GM19025 (cell line): ENCODE measurements around the gene AP3S2.
"Not testable (repeated sequence)": the region's sequence is repeated elsewhere in the genome, so short reads cannot be mapped to it uniquely, and the experiment has no call there.

Experiments
- ATAC-seq: cut with Tn5 transposase; IDR thresholded peaks from one replicate; pipeline ENCODE4 v1.9.1; 2021; ENCODE audit warnings: mild to moderate bottlenecking, low read depth, moderate library complexity; ENCODE audit not compliant: unreplicated experiment

The AP3S2 gene

DNA sequence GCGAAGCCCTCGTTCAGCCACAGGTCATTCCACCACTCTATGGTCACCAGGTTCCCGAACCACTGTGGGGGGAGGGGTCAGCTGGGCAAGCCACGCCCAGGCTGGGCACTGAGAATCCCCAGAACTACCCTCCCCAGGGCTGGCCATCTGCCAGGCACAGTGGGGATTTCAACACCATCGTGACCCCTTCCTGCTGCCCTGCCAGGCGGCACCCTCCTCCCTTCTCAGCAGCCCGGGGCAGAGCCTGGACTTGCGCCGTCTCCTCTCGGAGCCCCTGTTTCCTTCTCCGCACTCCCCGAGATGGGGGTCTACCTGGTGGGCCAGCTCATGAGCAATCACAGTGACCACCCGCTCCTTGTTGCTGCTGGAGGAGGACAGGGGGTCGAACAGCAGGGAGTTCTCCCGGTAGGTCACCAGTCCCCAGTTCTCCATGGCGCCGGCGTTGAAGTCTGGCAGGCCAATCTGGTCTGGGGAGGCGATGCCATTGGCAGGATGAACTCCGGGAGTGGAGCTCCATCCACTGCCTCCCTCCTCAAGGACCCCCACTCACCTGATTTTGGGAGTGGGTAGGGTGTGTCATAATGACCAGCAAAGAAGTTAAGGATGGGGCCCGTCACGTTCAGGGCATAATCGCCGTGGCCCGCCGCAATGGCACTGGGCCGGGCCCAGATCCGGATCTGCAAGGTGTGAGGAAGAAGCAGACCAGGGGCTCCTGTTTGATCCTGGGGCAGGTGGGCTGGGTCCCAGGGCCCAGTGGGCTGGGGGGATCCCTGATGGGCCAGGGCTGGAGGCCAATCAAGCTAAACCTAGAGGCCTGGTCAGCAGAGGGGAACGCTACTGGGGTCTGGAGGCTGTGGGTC, 89.6 kb downstream of the AP3S2 start:
- no peak for ATAC-seq

DNA sequence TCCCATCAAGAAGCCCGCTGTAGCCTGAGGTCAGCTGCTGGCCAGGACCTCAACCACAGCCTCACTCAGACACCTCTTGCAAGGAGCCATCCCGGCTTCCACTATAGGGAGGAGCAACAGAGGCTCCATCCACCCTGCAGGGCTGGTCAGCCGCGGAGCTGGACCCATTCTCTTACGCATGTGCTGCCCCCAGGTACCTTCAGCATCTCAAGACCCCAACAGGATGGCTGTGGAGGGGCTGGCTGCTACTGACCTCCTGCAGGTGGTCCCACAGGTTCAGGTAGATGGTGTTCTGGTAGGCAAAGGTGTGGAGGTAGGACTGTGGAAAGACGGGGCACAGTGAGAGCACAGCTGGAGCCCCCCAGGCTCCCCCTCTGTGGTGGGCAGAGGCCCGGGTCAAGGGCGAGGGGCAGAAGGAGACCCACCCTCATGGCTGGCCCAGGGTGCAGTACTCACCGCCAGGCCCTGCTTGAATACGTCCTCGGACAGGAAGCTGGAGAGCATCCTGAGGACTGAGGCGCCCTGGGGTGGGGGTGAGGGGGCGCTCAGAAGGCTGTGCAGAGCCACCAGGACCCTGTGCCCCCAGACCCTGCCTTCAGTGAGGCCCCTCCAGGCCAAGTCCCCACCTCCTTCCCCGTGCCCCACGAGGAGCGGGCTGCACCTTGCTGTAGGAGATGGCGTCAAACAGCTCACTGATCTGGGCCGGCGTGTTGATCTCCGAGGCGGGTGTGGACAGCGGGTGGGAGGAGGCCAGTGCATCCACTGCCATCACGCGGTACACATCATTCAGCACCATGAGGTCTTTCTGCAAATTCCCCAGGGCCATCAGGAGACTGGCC, 90.6 kb downstream of the AP3S2 start:
- no peak for ATAC-seq

- no peak for ATAC-seq
These were observed 91.4 kb downstream of the AP3S2 start for GRCh38 chr15:89802231-89802928.

- no peak for ATAC-seq
These were observed 92.2 kb downstream of the AP3S2 start for GRCh38 chr15:89801471-89802195.

GRCh38 chr15:89799918-89800498, 93.8 kb downstream of the AP3S2 start:
- ATAC-seq, result no peak

DNA sequence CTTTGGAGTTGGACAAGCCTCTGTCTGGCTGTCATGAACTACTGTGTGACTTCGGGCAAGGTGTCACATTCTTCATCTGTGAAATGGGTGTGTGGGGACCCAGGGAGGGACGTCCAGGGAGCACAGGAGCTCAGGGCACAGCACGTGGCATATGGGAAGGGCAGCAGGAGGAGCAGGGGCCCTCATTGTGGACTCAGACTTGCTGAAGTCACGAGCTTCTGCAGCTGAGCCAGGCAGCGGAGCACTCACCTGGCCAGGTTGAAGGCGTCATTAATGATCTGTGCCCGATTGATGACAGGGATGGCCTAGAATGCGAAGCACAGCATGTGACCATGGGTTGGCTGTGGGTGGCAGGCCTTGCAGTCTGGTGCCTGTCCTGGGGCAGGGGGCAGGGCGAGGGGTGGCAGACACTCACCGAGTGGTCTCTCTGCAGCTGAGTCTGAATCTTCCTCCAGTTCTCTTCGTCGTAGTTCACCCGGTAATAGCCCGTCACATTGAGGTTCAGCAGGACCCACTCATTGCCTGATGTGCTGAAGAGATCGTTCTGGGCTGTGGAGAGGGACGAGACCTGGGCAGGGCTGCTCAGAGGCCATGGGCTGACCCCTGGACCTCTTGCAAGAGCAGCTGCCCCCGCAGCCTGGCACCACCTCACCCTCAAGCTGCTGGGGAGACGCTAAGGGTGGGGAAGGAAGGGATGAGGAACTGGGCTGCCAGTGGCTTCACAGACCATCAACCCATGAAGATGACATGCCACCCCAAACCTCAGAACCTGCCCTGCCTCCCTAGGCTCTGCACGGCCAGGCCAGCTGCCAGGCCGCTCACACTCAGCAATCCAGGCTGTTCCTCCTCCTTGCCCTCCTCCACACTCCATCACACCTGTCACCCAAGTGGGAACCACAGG, 94.5 kb downstream of the AP3S2 start:
- no peak for ATAC-seq

DNA sequence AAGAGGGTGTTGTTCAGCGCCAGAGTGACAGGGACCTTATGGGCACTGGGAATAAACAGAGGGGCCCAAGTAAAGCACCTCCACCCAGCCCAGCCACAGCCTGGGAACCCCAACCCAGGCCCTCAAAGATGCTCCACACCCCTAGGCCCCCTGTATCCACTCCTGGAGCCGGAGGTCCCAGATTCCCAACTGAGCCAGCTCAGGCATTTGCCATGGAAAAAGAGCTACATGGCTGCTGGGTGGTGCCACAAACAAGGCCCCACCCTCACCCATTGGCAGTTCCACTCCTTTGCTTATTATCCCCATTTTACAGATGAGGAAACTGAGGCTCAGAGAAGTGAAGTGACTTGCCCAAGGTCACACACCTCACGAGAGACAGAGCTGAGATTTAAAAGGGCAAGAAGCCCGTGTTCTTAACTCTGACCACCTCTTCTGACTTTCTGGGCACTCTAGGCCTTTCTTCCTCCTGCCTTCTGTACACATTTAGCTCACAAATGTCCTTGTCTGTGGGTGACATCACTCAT, 96.1 kb downstream of the AP3S2 start:
- ATAC-seq, result no peak

- ATAC-seq, result no peak
These were observed 97.8 kb downstream of the AP3S2 start for GRCh38 chr15:89795996-89796395.

DNA sequence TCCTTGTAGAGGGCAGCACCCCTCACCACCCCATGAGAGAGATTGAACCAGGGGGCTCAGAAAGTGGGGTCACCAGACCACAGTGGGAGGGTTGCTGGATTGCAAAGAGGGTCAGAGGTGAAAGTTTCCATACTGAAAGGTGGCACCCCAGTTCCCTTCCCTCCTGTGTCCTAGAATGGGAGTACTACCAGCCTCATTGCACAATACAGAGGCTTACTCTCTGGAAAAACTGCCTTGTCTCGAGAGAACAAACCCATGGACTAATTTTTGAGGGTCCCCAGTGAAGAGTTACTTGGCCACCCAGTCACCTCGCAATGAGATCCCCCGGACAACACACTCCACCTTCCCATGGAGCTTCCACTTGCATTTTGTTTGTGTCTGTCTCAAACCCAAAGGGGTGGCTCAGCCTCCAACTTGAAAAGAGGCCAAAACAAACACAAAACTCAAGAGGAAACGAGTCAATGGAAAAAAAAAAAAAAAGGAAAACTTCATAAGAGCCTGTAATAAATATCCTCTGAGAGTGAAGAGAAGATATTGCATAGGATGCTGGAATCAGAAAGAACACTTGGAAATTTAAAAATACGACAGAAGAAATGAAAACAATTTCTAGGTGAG, 99.1 kb downstream of the AP3S2 start:
- ATAC-seq, result no peak

DNA sequence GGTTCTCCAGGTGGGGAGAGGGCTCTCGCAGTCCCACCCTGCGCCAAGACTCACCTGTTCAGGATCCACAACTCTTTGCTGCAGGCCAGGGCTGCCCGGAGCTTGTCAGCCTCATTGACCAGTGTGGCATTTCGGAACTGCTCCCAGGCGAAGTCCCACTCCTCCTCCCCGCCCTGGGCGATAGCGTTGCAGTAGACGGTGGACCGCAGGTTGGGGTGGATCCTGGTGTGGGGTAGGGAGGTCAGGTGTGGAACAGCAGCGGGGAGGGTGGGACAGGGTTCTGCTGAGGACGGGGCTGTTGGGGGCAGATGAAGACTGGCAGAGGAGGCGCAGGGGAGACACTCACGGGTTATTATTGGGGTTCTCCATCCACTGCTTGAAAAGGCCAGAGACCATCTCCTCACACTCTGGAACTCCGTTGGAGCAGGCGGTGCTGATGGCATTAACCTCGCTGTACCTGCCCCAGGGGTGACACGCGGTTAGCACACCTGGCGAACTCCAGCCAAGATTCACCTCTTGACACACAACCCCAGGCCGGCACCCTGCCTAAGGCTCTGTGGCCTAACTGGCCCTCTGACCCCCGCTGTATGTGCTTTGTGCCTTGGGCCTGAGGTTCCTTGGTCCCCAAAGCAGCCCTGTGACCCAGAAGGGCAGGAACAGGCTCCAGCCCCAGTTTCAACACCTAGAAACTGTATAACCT, 101.5 kb downstream of the AP3S2 start:
- ATAC-seq, result no peak

- ATAC-seq, result no peak
These were observed 103.1 kb downstream of the AP3S2 start for GRCh38 chr15:89790661-89791060.

GRCh38 chr15:89790206-89790605, 103.6 kb downstream of the AP3S2 start:
- no peak for ATAC-seq

GRCh38 chr15:89788585-89788984, 105.2 kb downstream of the AP3S2 start:
- ATAC-seq, result not testable (repeated sequence)

GRCh38 chr15:89787944-89788343, 105.8 kb downstream of the AP3S2 start:
- no peak for ATAC-seq

- no peak for ATAC-seq
These were observed 108.0 kb downstream of the AP3S2 start for GRCh38 chr15:89785774-89786140.

DNA sequence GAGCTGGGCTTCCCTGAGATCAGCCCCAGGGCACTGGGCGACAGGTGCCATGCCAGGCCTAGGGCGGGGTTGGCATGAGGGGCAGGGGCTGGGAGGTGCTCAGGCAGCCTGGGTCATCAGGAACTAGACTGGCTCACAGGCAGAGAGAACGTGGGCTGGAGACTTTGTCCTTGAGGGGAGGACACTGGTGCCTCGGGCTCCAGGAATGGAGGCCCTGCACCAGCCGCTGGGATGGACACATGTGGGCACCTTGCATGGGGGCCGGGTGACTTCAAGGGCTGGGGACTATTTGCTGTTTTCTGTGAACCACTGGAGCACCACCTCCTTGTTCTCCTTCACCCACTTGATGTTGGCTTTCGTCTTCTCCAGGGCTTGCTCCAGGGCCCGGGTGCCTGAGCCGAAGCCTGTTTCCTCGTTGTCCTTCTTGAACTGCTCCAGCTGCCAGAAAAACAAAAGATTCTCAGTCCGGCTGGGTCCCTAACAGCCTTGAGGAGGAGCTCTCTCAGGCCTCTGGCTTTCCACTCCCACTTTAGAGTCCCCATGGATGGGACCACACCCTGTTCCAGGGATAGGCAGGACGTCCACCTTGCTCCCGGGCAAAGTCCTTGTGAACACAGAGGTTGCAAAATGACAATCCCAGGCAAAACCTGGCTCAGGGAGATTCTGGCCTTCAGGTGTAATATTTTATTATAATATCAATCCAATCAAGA, 108.6 kb downstream of the AP3S2 start:
- ATAC-seq, result no peak

DNA sequence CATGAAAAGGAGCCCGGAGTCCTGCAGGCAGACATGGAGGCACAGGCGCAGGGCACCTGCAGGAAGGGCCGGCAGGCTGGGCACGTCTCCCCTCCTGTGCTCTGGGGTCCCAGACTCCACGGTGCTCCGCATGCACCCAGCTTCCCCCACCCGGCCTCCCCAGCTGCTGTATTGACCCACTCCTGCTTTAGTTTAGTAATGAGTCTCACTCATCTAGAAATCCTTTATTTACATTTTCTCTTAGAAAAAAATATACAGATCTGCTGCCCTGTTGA, 109.2 kb downstream of the AP3S2 start:
- no peak for ATAC-seq
